SW480 (cell line): ENCODE data around the gene UBXN1.

ENCODE experiments used
- DNase-seq: peaks from one replicate; pipeline ENCODE4 v3.0.0-alpha.2; 2016; ENCODE audit warnings: low spot score

The UBXN1 gene

DNA sequence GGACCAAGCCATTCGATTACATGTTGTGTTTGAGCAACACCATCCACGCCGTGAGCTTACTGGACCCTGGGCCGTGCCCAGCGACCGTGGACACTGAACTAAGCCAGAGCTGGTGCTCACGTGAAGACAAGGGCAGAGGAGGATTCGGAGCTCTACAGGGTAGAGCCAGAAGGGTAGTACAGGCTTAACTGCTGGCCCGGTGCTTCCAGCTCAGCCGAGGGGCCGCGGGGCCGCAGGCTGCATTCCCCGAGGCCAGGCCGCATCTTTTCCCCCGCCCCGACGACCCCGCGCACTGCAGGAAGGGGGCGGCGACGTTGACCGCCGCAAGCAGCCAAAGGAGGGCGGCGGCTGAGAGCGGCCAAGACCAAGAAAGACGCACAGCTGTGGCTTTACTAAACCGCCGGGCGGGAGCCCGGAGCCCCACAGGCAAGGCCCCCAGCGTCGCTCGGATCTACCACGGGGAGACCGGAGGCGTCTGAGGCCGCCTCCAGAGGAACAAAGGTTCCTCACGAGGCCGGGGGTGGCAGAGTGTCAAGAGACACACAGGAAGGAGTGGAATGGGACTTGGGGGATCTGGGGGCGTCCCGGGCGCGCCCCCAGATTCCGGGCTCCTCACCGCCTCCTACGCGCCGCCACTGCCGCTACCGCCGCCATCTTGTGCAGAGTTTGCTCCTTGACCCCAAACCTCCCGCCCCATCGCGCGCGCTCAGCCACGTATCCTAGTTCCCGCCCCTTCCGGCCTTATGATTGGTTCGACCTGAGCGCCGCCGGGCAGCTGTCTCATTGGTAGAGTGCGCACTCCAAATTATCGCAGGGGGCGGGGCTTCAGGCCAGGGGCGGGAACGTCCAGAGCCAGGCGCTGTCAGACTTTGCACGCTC is 32.7 kb downstream of the UBXN1 start, which contains the start of gene GANAB:
Gene GANAB, minus strand, starts transcription at position 668 of the 879 bp plus-strand sequence. Its CDS starts 14 bp downstream, at position 654.
- peak; percentile 97 for DNase-seq

DNA sequence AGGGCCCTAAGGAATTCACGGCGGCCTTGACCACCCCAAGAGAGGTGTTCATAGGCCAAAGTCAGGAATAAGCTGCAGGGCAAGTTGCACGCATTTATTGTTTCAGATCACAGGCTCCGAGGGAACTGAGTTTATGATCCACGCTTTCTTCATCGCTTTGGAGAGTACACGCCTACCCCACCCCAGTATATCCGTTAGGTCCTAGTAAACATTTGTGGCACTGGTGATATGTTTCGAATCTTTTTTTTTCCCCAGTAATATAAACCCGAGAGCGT is 33.3 kb downstream of the UBXN1 start:
- no peak for DNase-seq

DNA sequence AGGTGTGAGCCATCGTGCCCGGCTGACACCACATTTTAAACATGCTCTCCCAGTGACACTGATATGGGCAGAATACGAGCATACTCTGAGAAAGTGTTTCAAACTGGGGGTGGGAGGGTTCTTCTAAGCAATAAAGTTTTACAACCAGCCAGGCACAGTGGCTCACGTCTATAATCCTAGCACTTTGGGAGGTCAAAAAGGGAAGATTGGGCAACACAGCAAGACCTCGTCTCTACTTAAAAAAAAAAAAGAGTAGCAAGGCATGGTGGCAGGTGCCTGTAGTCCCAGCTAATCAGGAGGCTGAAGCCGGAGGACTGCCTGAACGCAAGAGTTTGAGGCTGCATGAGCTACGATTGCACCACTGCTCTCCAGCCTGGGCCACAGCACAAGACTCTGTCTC is 34.7 kb downstream of the UBXN1 start:
- DNase-seq: no peak

DNA sequence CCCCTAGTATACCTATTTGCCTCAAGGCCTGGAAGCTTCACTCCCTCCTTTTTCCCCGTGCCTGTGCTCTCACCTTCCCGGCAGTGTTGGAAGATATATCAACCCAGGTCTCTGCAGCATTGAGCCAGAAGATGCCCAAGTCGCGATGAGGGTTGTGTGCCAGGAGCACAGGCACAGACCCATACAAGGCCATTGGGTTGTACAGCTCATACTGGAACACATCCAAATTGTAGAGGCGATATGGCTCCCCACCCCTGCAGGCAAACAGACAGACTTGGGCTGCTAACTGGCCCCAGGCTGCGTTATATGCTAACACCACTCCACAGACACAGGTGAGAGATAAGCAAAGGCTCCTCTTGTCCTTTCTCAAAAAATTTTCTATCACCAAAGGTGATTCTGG is 46.4 kb downstream of the UBXN1 start:
- no peak for DNase-seq

DNA sequence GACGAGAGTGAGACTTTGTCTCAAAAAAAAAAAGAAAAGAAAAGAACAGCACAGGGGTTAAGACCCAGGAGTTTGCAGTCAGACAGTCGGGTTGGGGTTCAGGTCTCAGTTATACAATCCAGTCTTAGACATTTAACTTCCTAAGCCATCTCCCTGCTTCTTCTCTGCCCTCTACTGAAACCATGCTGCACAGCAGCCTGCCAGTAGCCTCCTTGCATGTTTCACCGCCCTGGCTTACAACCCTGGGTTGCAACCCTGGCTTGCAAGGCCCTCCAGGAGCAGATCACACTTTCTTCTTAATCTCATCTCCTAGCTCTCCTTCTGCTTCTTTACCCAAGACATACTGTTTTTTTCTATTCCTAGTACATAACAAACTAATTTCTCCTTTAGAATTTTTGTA is 51.2 kb downstream of the UBXN1 start:
- DNase-seq: no peak
